Naive B cell (primary cell): ENCODE measurements around the gene SGIP1. TPM values are rescaled to one million over a fixed set of nuclear protein-coding genes. Genes with fewer than 3 reads are reported as not detected.

Source experiments
- ATAC-seq, 2 donors: fragments of 150-1000 bp; cut with Tn5 transposase; 2 replicates each; pipeline ENCODE4 v1.10.0; 2021; ENCODE audit warnings: low read depth in 2 of 2, mild to moderate bottlenecking in 2 of 2, moderate library complexity in 2 of 2
- DNase-seq: peaks from one replicate; pipeline ENCODE4 v3.0.0; 2022
- H3K27ac Mint-ChIP-seq, 6 donors: one replicate each; pipeline ENCODE4 v1.8.0; 2020 to 2022; ENCODE audit warnings: mild to moderate bottlenecking in 6 of 6, mixed read lengths in 6 of 6, moderate library complexity in 5 of 6, inconsistent platforms in 2 of 6
- H3K27me3 Mint-ChIP-seq, 3 donors: one replicate each; pipeline ENCODE4 v1.8.0; 2021 to 2022; ENCODE audit warnings: mixed read lengths in 3 of 3, mild to moderate bottlenecking in 1 of 3
- H3K36me3 Mint-ChIP-seq, 2 donors: one replicate each; pipeline ENCODE4 v1.8.0; 2020 to 2022; ENCODE audit warnings: mixed read lengths in 2 of 2, inconsistent platforms in 1 of 2, mild to moderate bottlenecking in 1 of 2
- H3K4me1 Mint-ChIP-seq, 3 donors: one replicate each; pipeline ENCODE4 v1.8.0; 2020 to 2022; ENCODE audit warnings: mixed read lengths in 3 of 3, inconsistent platforms in 1 of 3, mild to moderate bottlenecking in 1 of 3, moderate library complexity in 1 of 3
- H3K4me3 Mint-ChIP-seq, 8 donors: one replicate each; pipeline ENCODE4 v1.8.0; 2020 to 2022; ENCODE audit warnings: mild to moderate bottlenecking in 8 of 8, mixed read lengths in 8 of 8, moderate library complexity in 8 of 8, inconsistent platforms in 2 of 8
- H3K9me3 Mint-ChIP-seq, 7 donors: one replicate each; pipeline ENCODE4 v1.8.0; 2020 to 2022; ENCODE audit warnings: mixed read lengths in 7 of 7, mild to moderate bottlenecking in 5 of 7, inconsistent platforms in 2 of 7, moderate library complexity in 1 of 7
- polyA plus RNA-seq, 6 donors: library from polyadenylated mRNA; unstranded; fragments of 300-500 nt; fragmentation: Illumina TruSeq; gene quantifications; one replicate each; pipeline ENCODE4 v1.2.3, GENCODE V29; 2021; ENCODE audit warnings: low read depth in 6 of 6

The SGIP1 gene
- polyA plus RNA-seq, 6 donors from 2014 or later: not detected

GRCh38 chr1:66549017-66549416 is 15.1 kb downstream of the SGIP1 start:
- Mint-ChIP-seq H3K27ac (no peak overlapping the region), H3K4me1 (no peaks in the 10 kb centered on the region), H3K27me3 (peaks cover 0 to 29% (median 8%) of the 10 kb centered on the region in 3 donors), H3K9me3 (no peaks in the 10 kb centered on the region), H3K4me3 (no peak overlapping the region), H3K36me3 (no peaks in the 10 kb centered on the region)
- no peak for ATAC-seq
- DNase-seq: no peak

GRCh38 chr1:66550243-66550642 is 16.3 kb downstream of the SGIP1 start:
- DNase-seq: no peak
- peaks cover 0 to 26% (median 6%) of the 10 kb centered on the region in 3 donors for H3K27me3 Mint-ChIP-seq

GRCh38 chr1:66552287-66552686 is 18.3 kb downstream of the SGIP1 start:
- Mint-ChIP-seq H3K9me3 (no peaks in the 10 kb centered on the region), H3K27ac (no peak overlapping the region), H3K36me3 (no peaks in the 10 kb centered on the region), H3K4me3 (no peak overlapping the region), H3K4me1 (no peaks in the 10 kb centered on the region), H3K27me3 (peaks cover 0 to 24% (median 6%) of the 10 kb centered on the region in 3 donors)
- ATAC-seq: no peak
- no peak for DNase-seq

More at GRCh38 chr1:66550243-66550642, 16.3 kb downstream of the SGIP1 start:
- H3K36me3 Mint-ChIP-seq: no peaks in the 10 kb centered on the region
- no peak overlapping the region for H3K4me3 Mint-ChIP-seq
- ATAC-seq: no peak
- no peaks in the 10 kb centered on the region for H3K4me1 Mint-ChIP-seq
- no peaks in the 10 kb centered on the region for H3K9me3 Mint-ChIP-seq
- no peak overlapping the region for H3K27ac Mint-ChIP-seq

GRCh38 chr1:66552829-66553228 is 18.9 kb downstream of the SGIP1 start:
- Mint-ChIP-seq H3K4me1 (no peaks in the 10 kb centered on the region), H3K9me3 (no peaks in the 10 kb centered on the region), H3K36me3 (no peaks in the 10 kb centered on the region), H3K27ac (no peak overlapping the region), H3K4me3 (no peak overlapping the region), H3K27me3 (peaks cover 0 to 19% (median under 1%) of the 10 kb centered on the region in 3 donors)
- ATAC-seq (no peak), DNase-seq (no peak)

GRCh38 chr1:66553846-66554245 is 19.9 kb downstream of the SGIP1 start:
- no peak overlapping the region for H3K4me3 Mint-ChIP-seq
- H3K36me3 Mint-ChIP-seq: no peaks in the 10 kb centered on the region
- no peaks in the 10 kb centered on the region for H3K9me3 Mint-ChIP-seq
- no peak for DNase-seq
- no peak overlapping the region for H3K27ac Mint-ChIP-seq
- no peaks in the 10 kb centered on the region for H3K4me1 Mint-ChIP-seq
- no peak for ATAC-seq
- peaks cover 0 to 17% (median 0%) of the 10 kb centered on the region in 3 donors for H3K27me3 Mint-ChIP-seq

- Mint-ChIP-seq H3K4me3 (no peak overlapping the region), H3K9me3 (no peaks in the 10 kb centered on the region), H3K36me3 (no peaks in the 10 kb centered on the region), H3K27me3 (peaks cover 0 to 17% (median 0%) of the 10 kb centered on the region in 3 donors), H3K27ac (no peak overlapping the region), H3K4me1 (no peaks in the 10 kb centered on the region)
- no peak for DNase-seq
- no peak for ATAC-seq
Measured at GRCh38 chr1:66556161-66556611, 22.2 kb downstream of the SGIP1 start.

GRCh38 chr1:66557157-66557556 is 23.2 kb downstream of the SGIP1 start:
- no peak overlapping the region for H3K4me3 Mint-ChIP-seq
- DNase-seq (no peak), ATAC-seq (no peak)
- no peak overlapping the region for H3K27ac Mint-ChIP-seq
- H3K36me3 Mint-ChIP-seq: no peaks in the 10 kb centered on the region
- peaks cover 0 to 15% (median 0%) of the 10 kb centered on the region in 3 donors for H3K27me3 Mint-ChIP-seq
- H3K9me3 Mint-ChIP-seq: no peaks in the 10 kb centered on the region
- no peaks in the 10 kb centered on the region for H3K4me1 Mint-ChIP-seq

GRCh38 chr1:66559517-66559916 is 25.6 kb downstream of the SGIP1 start:
- Mint-ChIP-seq H3K4me1 (no peaks in the 10 kb centered on the region), H3K27me3 (no peaks in the 10 kb centered on the region), H3K36me3 (no peaks in the 10 kb centered on the region), H3K4me3 (no peak overlapping the region), H3K27ac (no peak overlapping the region), H3K9me3 (no peaks in the 10 kb centered on the region)
- ATAC-seq (no peak), DNase-seq (no peak)

GRCh38 chr1:66562561-66562960 is 28.6 kb downstream of the SGIP1 start:
- Mint-ChIP-seq H3K36me3 (no peaks in the 10 kb centered on the region), H3K4me3 (no peak overlapping the region), H3K9me3 (peaks cover 0 to 4% (median 0%) of the 10 kb centered on the region in 7 donors), H3K27me3 (peaks cover 0 to 3% (median 0%) of the 10 kb centered on the region in 3 donors), H3K4me1 (no peaks in the 10 kb centered on the region), H3K27ac (no peak overlapping the region)
- ATAC-seq: no peak
- no peak for DNase-seq

- no peak for DNase-seq
- ATAC-seq: no peak
- H3K27ac Mint-ChIP-seq: no peak overlapping the region
Measured at GRCh38 chr1:66563094-66563800, 29.3 kb downstream of the SGIP1 start.

GRCh38 chr1:66563941-66564630 is 30.1 kb downstream of the SGIP1 start:
- no peak for DNase-seq
- Mint-ChIP-seq H3K27ac (no peak overlapping the region), H3K27me3 (peaks cover 0 to 8% (median 3%) of the 10 kb centered on the region in 3 donors), H3K36me3 (no peaks in the 10 kb centered on the region), H3K4me1 (no peaks in the 10 kb centered on the region), H3K4me3 (no peak overlapping the region), H3K9me3 (peaks cover 0 to 8% (median 4%) of the 10 kb centered on the region in 7 donors)
- no peak for ATAC-seq

More at GRCh38 chr1:66563094-66563800, 29.3 kb downstream of the SGIP1 start:
- H3K27me3 Mint-ChIP-seq: peaks cover 0 to 6% (median 3%) of the 10 kb centered on the region in 3 donors
- no peak overlapping the region for H3K4me3 Mint-ChIP-seq
- no peaks in the 10 kb centered on the region for H3K36me3 Mint-ChIP-seq
- H3K9me3 Mint-ChIP-seq: peaks cover 0 to 8% (median 4%) of the 10 kb centered on the region in 7 donors
- no peaks in the 10 kb centered on the region for H3K4me1 Mint-ChIP-seq

- Mint-ChIP-seq H3K9me3 (peaks cover 0 to 8% (median 4%) of the 10 kb centered on the region in 7 donors), H3K36me3 (no peaks in the 10 kb centered on the region), H3K4me3 (no peak overlapping the region), H3K27ac (no peak overlapping the region), H3K4me1 (no peaks in the 10 kb centered on the region), H3K27me3 (peaks cover 0 to 8% (median 3%) of the 10 kb centered on the region in 3 donors)
- ATAC-seq (no peak), DNase-seq (no peak)
Measured at GRCh38 chr1:66570196-66570595, 36.2 kb downstream of the SGIP1 start.

GRCh38 chr1:66571789-66572188 is 37.8 kb downstream of the SGIP1 start:
- no peak for ATAC-seq
- Mint-ChIP-seq H3K9me3 (peaks cover 0 to 8% (median 4%) of the 10 kb centered on the region in 7 donors), H3K4me1 (no peaks in the 10 kb centered on the region), H3K36me3 (no peaks in the 10 kb centered on the region), H3K27me3 (peaks cover 0 to 8% (median 3%) of the 10 kb centered on the region in 3 donors), H3K27ac (no peak overlapping the region), H3K4me3 (no peak overlapping the region)
- no peak for DNase-seq

- H3K27me3 Mint-ChIP-seq: no peaks in the 10 kb centered on the region
- DNase-seq: no peak
- no peak overlapping the region for H3K27ac Mint-ChIP-seq
- peaks cover 0 to 15% (median 0%) of the 10 kb centered on the region in 3 donors for H3K4me1 Mint-ChIP-seq
- no peak overlapping the region for H3K4me3 Mint-ChIP-seq
- no peak for ATAC-seq
- peaks cover 0 to 3% (median 0%) of the 10 kb centered on the region in 7 donors for H3K9me3 Mint-ChIP-seq
- no peaks in the 10 kb centered on the region for H3K36me3 Mint-ChIP-seq
Measured at GRCh38 chr1:66575739-66576138, 41.8 kb downstream of the SGIP1 start.
